K562 (cell line): ENCODE results near the gene PPP1CA. TPM values are rescaled to one million over a fixed set of nuclear protein-coding genes. Genes with fewer than 3 reads are reported as not detected.
A peak's percentile ranks its signal among the peaks of the same experiment; 100 is the strongest.

Experiments used
- ATF1 ChIP-seq, 2 experiments: fragments of 450-650 bp in 1 of 2; IDR thresholded peaks; 2 replicates each; pipeline ENCODE4 v1.6.1; 2016; ENCODE audit warnings: missing compliant biosample characterization in 1 of 2, missing genetic modification characterization in 1 of 2
- ELF1 ChIP-seq: fragments of 200-800 bp; sonication (Bioruptor generic); IDR thresholded peaks from 2 replicates; pipeline ENCODE4 v1.6.1; 2016; ENCODE audit warnings: missing genetic modification characterization, missing compliant biosample characterization
- FUS ChIP-seq: fragments of 200-400 bp; formaldehyde crosslinking; optimal IDR thresholded peaks from 2 replicates; pipeline ENCODE3; 2017; ENCODE audit warnings: low read depth, low read length
- GTF2B ChIP-seq: IDR thresholded peaks from 2 replicates; pipeline ENCODE4 v1.6.1; 2011; ENCODE audit not compliant: insufficient read length; ENCODE audit errors: extremely low read depth
- HCFC1 ChIP-seq: IDR thresholded peaks from 2 replicates; pipeline ENCODE4 v1.6.1; 2012; ENCODE audit warnings: low read depth, low read length, improper control_type of control experiment
- HMGN3 ChIP-seq: IDR thresholded peaks from 2 replicates; pipeline ENCODE4 v1.6.1; 2011; ENCODE audit warnings: borderline replicate concordance, low read depth, mild to moderate bottlenecking, mixed read lengths, low read length; ENCODE audit not compliant: insufficient read length; ENCODE audit errors: extremely low read depth
- SAFB ChIP-seq: fragments of 200-400 bp; formaldehyde crosslinking; IDR thresholded peaks from 2 replicates; pipeline ENCODE4 v1.6.1; 2017; ENCODE audit warnings: low read depth, low read length, borderline replicate concordance
- SLC30A9 ChIP-seq: fragments of 250-450 bp; sonication (Bioruptor Pico); IDR thresholded peaks from 2 replicates; pipeline ENCODE4 v1.8.0; 2022; ENCODE audit warnings: mild to moderate bottlenecking, moderate library complexity
- SRSF7 ChIP-seq: fragments of 200-400 bp; formaldehyde crosslinking; optimal IDR thresholded peaks from 2 replicates; pipeline ENCODE3; 2017; ENCODE audit warnings: mild to moderate bottlenecking, low read depth, low read length
- ZBTB40 ChIP-seq, 2 experiments: fragments of 450-650 bp in 1 of 2; sonication (generic) in 1 of 2; formaldehyde crosslinking in 1 of 2; IDR thresholded peaks; 2 replicates each; pipeline versions ENCODE4 v1.7.1 to v1.9.0; 2016 to 2022; ENCODE audit warnings: inconsistent platforms in 1 of 2, mild to moderate bottlenecking in 1 of 2, missing genetic modification reagents in 1 of 2
- ZBTB9 ChIP-seq: fragments of 450-650 bp; formaldehyde crosslinking; IDR thresholded peaks from 2 replicates; pipeline ENCODE4 v1.4.0; 2020; ENCODE audit warnings: mild to moderate bottlenecking, moderate library complexity
- ZNF551 ChIP-seq: fragments of 250-450 bp; sonication (Bioruptor Pico); IDR thresholded peaks from 2 replicates; pipeline ENCODE4 v1.5.0; 2021; ENCODE audit warnings: mild to moderate bottlenecking, moderate library complexity
- ZNF740 ChIP-seq, 3 experiments: fragments of 200-800 bp in 1 of 3; sonication (Bioruptor generic) in 1 of 3; sonication (generic) in 1 of 3; formaldehyde crosslinking in 1 of 3; IDR thresholded peaks; 2 replicates each; pipeline versions ENCODE4 v1.6.1 to v1.8.0; 2016 to 2022; ENCODE audit warnings: mild to moderate bottlenecking in 2 of 3, missing compliant biosample characterization in 2 of 3, missing genetic modification characterization in 2 of 3, missing genetic modification reagents in 1 of 3
- ZNF77 ChIP-seq: fragments of 250-450 bp; sonication (Bioruptor Pico); IDR thresholded peaks from 2 replicates; pipeline ENCODE4 v1.5.0; 2020
- polyA plus RNA-seq, 8 experiments: library from polyadenylated mRNA; depleted of rRNA in 4 of 8; stranded (reverse) in 5 of 8; unstranded in 3 of 8; fragments of >200 nt; fragmentation: Nextera tagmentation in 2 of 8; fragmentation: Illumina TruSeq in 1 of 8; extraction: Ambion mirVana in 2 of 8; extraction: Trizol in 1 of 8; gene quantifications; 2 replicates each; pipeline versions ENCODE4 v1.2.1 to v1.2.3, GENCODE V29; 2011 to 2014; ENCODE audit warnings: inconsistent platforms in 1 of 8, missing spikeins in 1 of 8
- total RNA-seq, 7 experiments: library from RNA; depleted of rRNA in 6 of 7; stranded (reverse); fragments of >200 nt in 6 of 7; fragmentation: Illumina TruSeq in 2 of 7; extraction: Trizol in 2 of 7; gene quantifications; 2 replicates each; pipeline versions ENCODE4 v1.2.1 to v1.2.3, GENCODE V29; 2011 to 2021; ENCODE audit warnings: low replicate concordance in 1 of 7

The PPP1CA gene
- total and polyA plus RNA-seq, 9 of the 15 experiments (the other 6 are each of a cell fraction or from before 2014, with no cell fraction given): 18.2 to 242 (median 188) TPM

- TF ChIP-seq ZBTB40 (IDR thresholded peaks at IDR 0.05) (no peak), ZBTB40 (CRISPR knock-in tag; IDR thresholded peaks at IDR 0.05) (no peak), HMGN3 (peak; percentile 85), FUS (peak; percentile 39), SRSF7 (no peak), ELF1 (tag) (peak; percentile 96), GTF2B (no peak), ATF1 (CRISPR knock-in tag; IDR thresholded peaks at IDR 0.05) (no peak), ATF1 (tag; IDR thresholded peaks at IDR 0.05) (peak; percentile 52; the same call in 1 of the 2 replicates), ZNF551 (CRISPR knock-in tag) (no peak), HCFC1 (0 out of 2 replicates have a peak, but pooled peaks have one; percentile 22), ZBTB9 (CRISPR knock-in tag) (peak; percentile 52; the same call in 1 of the 2 replicates), SAFB (no peak), ZNF740 (CRISPR knock-in tag; IDR thresholded peaks at IDR 0.05) (peak; percentile 96), ZNF740 (tag; IDR thresholded peaks at IDR 0.05) (peak in 1 of 2 experiments; percentile 84; a peak in 2 of 4 replicates), ZNF77 (no peak), SLC30A9 (CRISPR knock-in tag) (0 out of 2 replicates have a peak, but pooled peaks have one; percentile 14)
Measured at GRCh38 chr11:67401495-67402191, at the start of gene PPP1CA (continued).
